Upper lobe of left lung (tissue), 4 donors: Measurements from ENCODE around the gene ARHGEF3.

Experiments
- EP300 ChIP-seq, 4 donors: sonication (generic); formaldehyde crosslinking; IDR thresholded peaks; one replicate each; pipeline ENCODE4 v1.5.1; 2017; ENCODE audit warnings: antibody characterized with exemption in 4 of 4, control low read depth in 2 of 4
- POLR2A ChIP-seq, 4 donors: fragments of 450-650 bp; IDR thresholded peaks; one replicate each; pipeline ENCODE4 v1.5.1; 2016 to 2017; ENCODE audit warnings: antibody characterized with exemption in 4 of 4, mild to moderate bottlenecking in 2 of 4
- POLR2AphosphoS5 ChIP-seq, 2 donors: sonication (generic); formaldehyde crosslinking; IDR thresholded peaks; one replicate each; pipeline ENCODE4 v1.5.1; 2017; ENCODE audit warnings: antibody characterized with exemption in 2 of 2
- TF ChIP-seq, protein P1 (sequence below), 6 experiments: fragments of 450-650 bp in 4 of 6; fragments of 200-600 bp in 2 of 6; sonication (generic) in 2 of 6; IDR thresholded peaks; one replicate each; pipeline ENCODE4 v1.5.1; 2016 to 2019; ENCODE audit warnings: antibody characterized with exemption in 6 of 6

DNA sequence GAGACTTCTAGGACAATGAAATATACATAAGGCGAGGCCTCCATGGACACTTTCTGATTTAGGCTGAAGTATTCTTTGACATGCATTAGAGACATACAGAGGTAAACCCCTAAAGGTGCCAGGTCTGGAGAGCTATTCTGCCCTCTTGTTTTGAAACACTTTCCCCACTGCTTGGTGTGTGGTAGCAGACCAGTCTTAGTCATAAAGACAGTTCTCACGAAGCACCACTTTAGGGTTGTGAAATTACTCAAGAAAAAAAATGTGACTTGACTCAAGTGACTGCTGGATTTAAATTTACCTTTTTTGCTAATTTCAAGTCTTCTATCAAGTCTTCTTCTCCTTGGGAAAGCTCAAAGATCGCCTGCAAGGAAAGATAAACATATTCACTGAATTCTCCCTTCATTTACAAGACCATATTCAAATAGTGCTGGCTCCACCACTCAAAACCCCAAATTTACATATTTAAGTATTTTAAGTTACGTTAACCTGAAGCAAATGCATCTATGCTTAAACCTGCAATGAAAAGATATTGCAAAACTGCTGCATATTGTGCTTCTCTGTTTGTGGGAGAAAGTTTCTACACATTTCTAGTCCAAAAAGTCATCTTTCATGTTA lies 48.4 kb downstream of the ARHGEF3 start:
- no peak for TF ChIP-seq POLR2A (IDR thresholded peaks at IDR 0.05)
- TF ChIP-seq, protein P1, sequence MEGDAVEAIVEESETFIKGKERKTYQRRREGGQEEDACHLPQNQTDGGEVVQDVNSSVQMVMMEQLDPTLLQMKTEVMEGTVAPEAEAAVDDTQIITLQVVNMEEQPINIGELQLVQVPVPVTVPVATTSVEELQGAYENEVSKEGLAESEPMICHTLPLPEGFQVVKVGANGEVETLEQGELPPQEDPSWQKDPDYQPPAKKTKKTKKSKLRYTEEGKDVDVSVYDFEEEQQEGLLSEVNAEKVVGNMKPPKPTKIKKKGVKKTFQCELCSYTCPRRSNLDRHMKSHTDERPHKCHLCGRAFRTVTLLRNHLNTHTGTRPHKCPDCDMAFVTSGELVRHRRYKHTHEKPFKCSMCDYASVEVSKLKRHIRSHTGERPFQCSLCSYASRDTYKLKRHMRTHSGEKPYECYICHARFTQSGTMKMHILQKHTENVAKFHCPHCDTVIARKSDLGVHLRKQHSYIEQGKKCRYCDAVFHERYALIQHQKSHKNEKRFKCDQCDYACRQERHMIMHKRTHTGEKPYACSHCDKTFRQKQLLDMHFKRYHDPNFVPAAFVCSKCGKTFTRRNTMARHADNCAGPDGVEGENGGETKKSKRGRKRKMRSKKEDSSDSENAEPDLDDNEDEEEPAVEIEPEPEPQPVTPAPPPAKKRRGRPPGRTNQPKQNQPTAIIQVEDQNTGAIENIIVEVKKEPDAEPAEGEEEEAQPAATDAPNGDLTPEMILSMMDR (IDR thresholded peaks at IDR 0.05): no peak
- TF ChIP-seq POLR2AphosphoS5 (IDR thresholded peaks at IDR 0.05): no peak
- TF ChIP-seq EP300 (IDR thresholded peaks at IDR 0.05): peak in 1 of 4 donors; percentile 36
